GM18867 (cell line): Measurements from ENCODE around the gene SLC66A2.
"Not testable (repeated sequence)": the region's sequence is repeated elsewhere in the genome, so short reads cannot be mapped to it uniquely, and the experiment has no call there.

Experiments used
- ATAC-seq: cut with Tn5 transposase; IDR thresholded peaks from one replicate; pipeline ENCODE4 v1.9.1; 2021; ENCODE audit warnings: mild to moderate bottlenecking, moderate library complexity; ENCODE audit not compliant: unreplicated experiment

SLC66A2 gene

DNA sequence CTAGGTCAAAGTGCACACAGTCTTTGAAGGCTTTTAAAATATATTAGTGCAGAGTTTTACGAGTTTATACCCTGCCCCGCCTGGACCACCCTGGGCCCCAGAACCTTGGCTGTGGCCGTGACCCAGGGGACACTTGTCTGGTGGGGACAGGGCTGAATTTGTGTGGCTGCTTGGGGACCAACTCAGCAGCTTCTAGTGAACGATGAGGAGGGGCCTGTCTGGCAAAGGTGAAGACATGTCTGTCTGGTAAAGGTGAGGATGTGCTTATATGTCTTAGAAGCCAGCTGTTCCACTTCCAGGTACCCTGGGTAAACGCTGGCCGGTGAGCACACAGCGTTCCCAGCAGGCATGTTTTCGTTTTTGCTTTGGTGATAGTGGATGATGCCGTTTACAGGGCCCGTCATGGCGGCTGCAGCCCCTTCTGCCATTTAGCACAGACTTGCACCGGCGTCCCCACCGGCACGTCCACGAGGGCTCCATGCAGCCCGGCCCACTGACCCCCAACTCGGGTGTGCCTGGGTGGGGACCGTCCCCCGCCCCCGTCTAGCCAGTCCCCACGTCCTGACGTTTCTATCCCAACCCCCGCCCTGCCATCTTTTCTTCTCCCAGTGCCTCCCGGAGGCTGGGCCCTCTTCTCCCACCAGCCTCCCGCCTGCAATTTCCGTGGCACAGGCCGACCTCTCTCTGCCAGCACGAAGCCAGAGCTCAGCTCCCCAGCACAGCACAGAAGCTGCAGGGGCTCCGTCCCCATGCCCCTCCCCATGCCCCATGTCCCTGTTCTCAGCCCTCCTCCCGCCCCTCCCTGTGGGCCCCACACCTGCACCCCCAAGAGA, 67.8 kb downstream of the SLC66A2 start:
- ATAC-seq = no peak

DNA sequence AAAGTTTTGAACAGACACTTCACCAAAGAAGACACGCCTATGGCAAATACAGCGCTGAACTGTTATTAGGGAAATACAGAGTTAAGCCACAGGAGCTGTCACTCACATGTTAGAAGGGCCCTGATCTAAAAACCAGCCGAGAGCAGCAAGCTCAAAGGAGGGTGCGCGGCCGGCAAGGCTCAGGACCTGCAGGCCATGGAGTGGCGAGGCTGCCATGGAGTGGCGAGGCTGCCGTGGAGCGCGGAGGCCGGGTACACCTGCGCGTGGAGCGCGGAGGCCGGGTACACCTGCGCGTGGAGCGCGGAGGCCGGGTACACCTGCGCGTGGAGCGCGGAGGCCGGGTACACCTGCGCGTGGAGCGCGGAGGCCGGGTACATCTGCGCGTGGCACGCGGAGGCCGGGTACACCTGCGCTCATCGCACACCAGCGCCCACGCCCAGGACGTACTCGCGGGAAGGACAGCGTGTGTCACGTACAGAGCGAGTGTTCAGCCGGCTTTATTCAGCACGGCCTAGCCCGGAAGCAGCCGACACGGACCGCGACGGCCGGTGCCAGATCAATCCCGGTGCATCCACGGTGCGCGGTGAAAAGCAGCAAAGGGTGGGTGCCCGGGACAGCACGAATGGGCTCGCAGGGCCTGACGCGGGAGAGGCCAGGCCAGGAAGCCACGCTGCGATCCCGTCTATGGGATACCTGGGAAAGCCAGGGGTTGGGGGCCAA, 68.8 kb downstream of the SLC66A2 start:
- ATAC-seq = no peak

DNA sequence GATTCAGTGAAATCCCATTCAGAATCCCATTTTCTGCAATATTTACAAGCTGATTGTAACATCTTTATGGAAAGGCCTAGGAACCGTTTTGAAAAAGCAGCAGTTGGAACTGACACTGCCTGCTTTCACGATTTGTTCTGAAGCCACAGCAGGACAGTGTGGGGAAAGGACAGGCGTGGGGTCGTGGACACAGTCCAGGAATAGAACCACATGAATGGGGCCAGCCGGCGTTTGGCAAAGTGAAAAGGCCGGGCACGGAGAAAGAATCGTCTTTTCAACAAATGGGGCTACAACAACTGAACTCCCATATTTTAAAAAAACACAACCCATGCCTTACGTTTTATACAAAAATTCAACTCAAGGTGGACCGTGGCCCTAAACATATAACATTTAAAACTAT, 69.8 kb downstream of the SLC66A2 start:
- no peak for ATAC-seq

DNA sequence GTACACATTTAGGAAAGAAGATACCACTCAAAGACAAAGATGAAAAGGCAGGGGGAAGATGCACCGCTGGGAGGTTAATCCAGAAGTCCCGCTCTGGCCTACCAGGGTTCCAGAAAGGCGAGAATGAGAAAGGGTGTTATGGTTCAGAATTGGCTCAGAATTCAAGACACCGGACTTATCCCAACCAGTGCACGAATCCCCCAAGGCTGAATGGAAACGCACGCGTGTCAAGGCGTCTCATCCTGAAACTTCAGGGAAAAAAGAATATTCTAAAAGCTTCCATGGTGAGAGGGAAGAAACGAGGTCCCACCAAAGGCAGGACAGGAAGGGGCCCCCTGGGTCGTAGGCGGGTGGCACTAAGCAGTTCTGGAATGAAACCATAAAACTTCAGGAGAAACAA, 71.9 kb downstream of the SLC66A2 start:
- ATAC-seq = no peak

DNA sequence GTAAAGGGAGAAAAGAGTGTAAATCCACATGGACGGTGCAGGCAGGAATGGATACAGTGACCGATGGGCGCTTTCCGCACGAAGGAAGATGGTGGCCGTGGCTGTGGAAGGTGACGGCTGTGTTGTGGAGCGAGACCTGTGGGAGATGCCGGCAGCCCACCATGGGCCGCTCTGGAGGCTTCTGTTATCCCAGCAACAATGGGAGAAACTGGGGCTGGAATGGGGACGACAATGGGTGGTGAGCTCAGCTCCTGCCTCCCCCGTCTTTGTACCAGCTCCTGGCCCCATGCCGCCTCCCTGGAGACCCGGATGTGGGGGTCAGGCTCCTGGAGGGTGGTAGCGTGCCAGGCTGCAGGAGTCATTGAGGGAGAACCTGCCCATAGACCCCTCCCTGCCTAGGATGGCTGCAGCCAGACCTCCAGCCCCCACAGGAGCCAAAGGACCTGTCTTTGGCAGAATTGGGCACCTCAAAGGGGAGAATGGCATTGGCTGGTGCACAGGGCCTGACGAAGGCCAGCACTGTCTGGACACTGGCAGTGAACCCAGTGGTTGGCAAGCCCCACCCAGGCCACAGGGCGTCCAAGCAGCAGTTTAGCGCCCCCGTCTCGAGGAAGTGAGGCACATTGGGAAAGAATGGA, 72.6 kb downstream of the SLC66A2 start:
- ATAC-seq = no peak

DNA sequence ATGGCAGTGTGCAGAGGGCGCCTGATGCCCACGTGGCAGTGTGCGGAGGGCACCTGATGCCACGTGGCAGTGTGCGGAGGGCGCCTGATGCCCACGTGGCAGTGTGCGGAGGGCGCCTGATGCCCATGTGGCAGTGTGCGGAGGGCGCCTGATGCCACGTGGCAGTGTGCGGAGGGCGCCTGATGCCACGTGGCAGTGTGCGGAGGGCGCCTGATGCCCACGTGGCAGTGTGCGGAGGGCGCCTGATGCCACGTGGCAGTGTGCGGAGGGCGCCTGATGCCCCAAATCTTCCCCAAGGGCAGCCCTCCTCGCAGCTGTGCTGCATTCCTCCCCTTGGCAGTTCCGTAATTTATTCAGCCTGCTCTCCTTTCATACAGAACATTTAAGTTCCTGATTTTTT, 73.2 kb downstream of the SLC66A2 start:
- not testable (repeated sequence) for ATAC-seq

DNA sequence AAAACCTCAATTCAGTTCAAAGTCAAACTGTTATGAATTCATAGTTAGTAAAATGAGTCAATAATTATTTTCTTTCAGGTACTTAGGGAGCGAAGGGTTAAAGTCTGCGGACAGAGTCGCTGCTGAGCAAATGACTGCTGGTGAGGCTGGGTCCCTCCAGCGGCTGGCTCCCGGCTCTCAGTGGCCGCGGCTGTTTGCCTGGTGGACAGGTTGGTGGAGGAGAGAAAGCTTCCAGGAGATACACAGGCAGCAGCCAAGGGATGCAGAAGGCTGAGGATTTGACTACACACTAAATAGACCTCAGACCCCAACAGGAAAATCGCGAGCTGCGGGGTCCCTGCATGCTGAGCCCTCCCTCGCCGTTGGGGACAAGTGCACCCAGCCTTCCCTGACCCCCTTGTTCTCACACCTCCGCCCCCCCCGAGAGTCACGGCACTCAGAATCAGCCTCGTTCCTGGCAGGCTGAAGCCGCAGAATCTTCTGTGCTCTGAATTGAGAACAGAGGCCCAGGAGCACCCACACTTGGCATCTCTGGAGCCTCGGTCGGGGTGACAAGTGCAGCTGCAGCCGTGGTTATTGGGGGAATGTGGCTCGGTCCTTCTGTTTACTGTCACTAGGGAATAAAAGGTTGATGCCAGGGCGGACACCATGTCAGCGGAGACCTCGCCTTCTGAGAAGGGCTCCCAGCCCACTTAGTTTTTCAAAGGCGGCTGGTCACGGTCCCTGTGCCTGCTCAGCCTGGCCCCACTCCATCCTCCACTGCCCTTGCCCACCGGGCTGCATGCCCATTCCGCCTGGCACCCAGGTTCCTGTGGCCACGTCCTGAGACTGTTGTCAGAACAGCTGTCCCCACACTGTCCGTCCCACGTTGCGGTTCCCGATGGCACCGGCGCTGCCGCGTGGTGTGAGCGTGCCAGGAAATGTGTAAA, 74.0 kb downstream of the SLC66A2 start:
- no peak for ATAC-seq

DNA sequence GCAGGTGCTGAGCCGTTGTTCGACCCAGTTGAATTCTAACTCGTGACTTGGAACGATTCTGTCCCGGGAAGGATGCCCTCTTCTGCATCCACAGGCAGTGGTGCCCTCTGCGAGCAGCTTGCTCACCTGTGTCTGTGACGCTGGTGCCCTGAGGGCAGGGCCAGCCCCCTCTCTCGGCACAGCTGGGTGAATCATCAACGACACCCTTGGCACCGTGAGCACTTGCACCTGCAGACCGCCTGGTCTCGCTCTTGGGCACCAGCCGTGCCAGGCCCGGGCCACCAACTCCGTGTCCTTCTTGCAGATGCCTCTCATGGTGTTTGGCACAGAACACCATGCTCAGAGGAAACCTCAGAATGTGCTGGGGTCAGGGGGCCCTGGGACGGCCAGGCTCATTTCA, 75.0 kb downstream of the SLC66A2 start:
- no peak for ATAC-seq

DNA sequence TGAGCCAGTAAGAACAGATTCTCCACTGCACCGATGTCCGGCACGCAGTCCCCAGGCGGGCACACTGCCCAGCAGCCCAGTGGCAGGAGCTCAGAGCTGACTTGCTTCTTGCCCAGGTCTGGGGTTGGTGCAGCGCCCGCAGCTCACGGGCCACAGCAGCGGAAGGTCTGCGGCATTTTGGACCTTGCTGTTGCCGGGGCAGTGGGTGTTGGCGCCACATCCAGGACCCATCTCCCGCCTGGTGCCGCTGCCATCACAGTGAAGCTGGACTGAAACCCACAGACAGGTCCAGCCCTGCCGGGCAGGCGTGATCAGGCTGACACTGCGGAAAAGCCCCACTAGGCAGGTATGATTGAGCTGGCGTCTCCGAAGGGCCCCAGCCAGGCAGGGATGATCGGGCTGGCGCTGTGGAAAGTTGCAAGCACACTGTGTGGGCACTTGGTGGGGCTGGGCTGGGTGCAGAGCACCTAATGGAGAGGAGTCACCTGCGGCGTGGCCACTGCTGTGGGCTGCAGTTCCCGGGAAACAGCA, 75.5 kb downstream of the SLC66A2 start:
- no peak for ATAC-seq

DNA sequence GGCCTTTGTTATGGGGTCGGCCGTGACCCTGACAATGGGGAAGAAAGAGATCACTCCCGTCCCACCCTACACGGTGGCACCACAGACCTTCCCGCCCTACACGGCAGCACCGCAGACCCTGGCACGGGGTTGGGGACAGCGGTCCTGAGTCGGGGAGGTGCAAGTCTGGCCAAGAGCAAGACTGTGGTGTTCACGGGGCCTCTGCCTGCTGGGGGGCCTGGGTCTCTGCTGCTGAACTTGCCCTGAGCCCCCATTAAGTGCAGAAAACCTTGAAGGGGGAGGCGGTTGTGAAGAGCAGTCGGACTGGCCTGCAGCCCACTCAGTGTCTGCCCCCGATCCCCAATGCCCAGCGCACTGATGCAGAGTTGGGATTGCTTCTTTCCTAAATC, 75.9 kb downstream of the SLC66A2 start:
- ATAC-seq = no peak

DNA sequence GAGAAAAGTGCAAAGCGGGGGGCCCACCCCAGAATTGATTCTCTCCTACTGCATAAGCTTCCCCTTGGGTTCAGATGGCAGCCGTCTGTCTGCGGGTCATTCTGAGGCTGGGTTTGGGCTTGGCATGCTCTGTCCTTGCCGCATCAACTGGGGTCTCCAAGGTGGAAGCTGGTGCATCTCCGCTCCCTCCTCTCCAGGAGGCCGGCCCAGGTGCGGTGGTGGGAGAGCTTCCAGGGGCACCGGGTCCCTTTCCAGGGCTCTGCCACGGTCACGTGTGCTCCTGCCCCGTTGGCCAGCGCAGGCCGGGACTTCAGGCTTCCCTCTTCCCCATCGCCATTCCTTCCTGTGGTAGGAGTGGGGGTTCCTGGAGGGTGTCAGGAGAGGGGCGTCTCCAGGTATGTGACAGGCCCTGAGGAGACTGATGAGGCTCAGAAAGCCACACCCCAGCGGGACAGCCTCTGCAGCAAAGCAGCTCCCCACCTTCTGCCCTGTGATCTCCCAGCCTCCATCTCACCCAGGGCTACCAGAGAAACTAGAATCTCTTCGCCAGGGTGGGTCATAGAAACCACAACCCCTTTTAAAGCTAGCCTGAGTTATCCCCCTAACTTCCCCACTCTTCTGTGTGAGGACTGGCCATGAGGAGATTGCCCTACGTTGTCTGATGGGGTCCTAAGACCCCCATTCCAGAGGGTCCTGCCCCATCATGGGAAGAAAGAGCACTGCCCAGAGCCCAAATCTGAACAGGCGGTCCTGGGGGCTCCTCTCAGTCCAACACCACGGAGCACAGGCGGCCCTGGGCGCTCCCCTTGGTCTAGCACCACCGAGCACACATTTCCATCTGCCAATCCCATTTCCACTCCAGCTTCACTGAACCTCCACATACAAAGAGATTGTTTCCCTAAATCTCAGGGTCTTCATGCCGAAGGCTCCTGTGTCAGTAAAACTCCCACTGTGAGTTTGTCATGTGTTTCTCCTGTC, 76.6 kb downstream of the SLC66A2 start:
- ATAC-seq = no peak

DNA sequence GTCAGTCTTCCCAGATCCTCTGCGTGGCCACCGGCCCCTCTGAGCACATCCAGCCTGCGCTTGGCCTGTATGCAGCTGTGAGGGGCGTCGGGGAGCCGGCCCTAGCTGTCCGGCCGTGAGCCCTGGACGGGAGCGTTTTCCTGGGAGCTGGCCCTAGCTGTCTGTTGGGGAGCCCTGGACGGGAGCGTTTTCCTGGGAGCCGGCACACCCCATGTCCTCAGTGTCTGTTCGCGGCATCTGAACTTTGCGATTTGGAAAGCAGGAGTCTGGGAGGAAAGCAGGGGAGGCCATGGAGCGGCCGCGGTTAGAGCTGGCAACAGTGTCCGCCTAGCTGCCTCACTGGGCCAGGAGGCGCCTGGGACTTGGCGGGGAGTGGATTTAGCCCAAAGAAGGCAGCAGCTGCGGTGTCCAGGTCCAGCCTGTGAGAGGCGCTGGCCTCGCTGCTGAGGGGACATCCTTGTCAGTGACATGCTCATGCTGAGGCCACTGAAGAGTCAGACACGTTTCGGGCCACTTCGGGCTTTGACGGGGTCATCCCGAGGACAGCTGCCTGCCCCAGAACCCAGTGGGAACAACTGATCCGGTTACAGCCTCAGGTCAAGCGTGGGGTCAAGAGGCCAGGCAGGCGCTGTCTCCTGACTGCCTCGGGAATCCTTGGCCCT, 77.9 kb downstream of the SLC66A2 start:
- no peak for ATAC-seq

DNA sequence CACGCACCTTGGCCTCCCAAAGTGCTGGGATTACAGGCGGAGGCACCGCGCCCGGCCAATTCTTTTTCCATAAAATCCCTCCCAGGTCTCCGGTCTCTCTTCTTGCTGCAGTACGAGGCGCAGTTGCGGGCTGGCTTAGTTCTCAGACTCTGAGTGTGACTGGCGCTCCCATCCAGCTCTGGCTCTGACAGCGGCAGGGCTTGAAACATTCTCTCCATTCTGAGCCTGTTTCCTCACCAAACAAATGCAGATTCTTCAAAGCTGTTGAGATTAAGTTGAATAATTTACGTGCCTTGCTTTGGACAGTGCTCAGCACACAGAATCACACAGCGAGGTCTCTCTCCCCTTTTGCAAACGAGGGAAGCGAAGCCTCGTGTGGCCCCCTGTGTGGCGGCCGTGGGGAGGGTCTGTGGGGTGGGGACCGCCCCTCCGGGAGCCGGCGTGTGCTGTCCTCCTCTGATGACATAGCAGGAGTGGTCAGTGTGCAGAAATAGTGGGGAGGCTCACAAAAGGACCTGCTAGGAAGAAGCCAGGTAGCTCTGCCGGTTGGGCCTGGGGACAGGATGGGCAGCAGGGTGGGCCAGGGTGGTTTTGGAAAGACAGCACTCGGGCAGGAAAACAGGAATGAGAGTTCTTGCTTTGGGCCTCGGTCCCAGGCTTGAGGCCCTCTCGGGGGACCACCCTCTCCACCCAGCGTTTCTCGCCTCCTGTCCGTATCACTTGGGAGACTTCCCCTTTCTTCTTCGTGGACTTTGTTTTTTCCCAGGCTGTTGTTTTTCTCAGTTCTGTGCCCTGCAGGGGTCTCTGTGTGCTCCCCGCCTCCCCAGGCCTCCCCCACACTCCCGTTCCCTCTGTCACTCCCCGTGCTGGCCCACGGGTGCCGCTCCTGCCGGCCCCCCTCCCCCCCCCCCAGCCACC, 78.7 kb downstream of the SLC66A2 start:
- no peak for ATAC-seq

DNA sequence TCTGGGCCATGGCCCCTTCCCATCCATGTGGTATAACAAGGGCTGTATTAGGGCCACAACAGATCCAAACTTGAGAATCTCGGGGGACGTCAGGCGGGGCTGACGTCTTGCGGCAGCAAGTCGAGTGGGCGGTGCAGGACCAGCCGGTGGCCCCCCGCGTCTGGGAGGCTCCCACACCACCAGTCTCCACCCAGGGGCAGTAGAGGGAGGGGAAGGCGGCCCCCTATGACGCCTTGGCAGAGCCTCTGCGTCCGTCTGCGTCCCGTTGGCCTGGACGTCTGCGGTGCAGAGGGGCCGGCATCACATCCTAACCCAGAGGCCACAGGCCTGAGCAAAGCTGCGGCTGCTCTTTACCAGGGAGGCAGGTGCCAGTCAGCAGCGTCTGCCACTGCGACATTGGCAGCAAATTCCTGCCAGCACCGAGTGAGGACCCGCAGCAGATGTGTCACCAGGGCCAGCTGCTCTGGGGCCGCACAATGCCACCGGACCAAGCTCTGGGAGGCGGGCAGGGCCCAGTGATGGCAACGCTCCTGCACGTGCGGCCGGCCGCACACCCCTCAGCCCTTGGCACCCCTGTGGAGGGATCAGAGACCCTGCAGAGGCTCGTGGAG, 79.9 kb downstream of the SLC66A2 start:
- ATAC-seq = no peak

DNA sequence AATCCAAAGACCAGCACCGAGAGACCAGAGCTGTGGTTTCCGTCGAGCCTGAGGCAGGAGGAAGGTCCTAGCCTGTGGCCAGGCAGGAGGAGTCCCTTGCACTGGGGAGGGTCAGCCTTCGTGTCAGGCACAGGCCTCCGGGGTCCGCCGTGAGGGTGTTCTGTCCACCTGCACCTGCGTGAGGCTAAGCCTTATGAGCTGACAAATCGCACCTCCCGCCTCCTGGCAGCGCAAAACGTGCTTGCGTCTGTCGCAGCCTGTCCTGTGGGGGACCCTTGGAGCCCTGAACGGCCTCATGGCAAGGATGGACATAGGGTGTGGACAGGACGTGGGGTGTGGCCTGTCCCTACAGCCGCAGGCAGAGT, 80.4 kb downstream of the SLC66A2 start:
- no peak for ATAC-seq

DNA sequence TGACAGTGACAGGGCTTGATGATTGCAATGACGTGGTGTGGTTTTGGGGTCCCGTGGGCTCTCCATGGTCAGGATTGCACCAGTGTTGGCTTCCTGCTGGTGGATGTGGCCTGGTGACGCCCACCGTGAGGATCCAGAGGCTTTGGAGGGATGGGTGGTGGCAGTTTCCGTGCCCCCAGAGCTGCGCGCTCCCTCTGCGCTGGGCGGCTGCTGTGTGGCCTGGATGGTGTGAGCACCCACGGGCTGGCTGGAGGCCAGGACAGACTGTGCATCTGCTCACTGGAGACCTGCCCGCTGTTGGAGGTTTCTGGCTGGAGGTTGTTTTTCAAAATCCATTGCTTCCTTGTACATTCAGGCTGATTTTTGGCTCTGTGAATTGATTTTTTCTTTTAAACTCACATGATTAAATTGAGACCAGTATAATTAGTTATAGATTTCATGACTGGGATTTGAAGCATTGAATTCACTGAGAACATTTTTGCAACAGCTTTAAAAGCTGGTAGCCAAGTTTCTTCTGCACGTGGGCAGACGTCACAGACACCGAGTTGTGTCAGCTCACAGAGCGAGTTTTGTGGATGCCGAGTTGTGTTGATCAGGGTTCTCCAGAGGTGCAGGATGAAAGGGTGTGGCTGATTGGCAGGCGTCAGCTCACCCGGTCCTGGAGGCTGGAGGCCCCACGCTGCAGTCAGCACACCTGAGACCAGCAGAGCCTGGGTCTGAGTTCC, 81.0 kb downstream of the SLC66A2 start:
- no peak for ATAC-seq
